ENCODE results near the gene VAV3. TPM values are rescaled to one million over a fixed set of nuclear protein-coding genes. Genes with fewer than 3 reads are reported as not detected.
"Not testable (repeated sequence)": the region's sequence is repeated elsewhere in the genome, so short reads cannot be mapped to it uniquely, and the experiment has no call there.

VAV3 gene
- total and polyA plus RNA-seq, 9 of the 15 experiments (the other 6 are each of a cell fraction or from before 2014, with no cell fraction given) = not detected

DNA sequence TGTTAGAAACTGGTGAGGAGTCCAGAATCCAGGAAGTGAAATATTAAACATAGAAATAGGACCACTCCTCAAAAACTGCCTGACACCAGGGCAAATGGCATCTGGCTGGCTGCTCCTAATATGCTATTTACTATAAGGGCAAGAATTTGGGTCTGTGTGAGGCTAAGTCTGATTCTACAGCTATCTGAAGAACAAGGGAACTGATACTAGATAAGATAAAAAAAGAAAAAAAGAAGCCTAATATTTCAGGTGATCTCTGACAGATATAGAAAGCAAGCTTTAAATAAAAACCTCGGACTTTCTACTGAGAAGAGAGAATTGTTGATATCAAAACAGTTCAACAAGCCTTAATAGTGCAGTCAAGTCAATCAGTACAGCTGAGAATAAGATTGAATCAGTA lies 42.1 kb upstream of the VAV3 start:
- no peak overlapping the region for H2AFZ ChIP-seq (ENCODE audit: low read depth, low read length)
- DNase-seq (ENCODE audit: extremely low read depth in 1 of 4, low spot score in 3 of 4) = no peak
- H4K20me1 ChIP-seq (replicated peaks; ENCODE audit: control insufficient read depth, insufficient read depth, low read length) = no peaks in the 10 kb centered on the region
- TF ChIP-seq MEF2D (tag; conservative IDR thresholded peaks at IDR 0.05; ENCODE audit: low read depth) = no peak
- H3K9ac ChIP-seq (ENCODE audit: insufficient read depth in 1 of 2, low read depth in 2 of 2, low read length in 2 of 2) = no peak overlapping the region
- no peak for FAIRE-seq
- no peaks in the 10 kb centered on the region for H3K4me1 ChIP-seq (replicated peaks in 1 of 2; ENCODE audit: control insufficient read depth in 2 of 2, insufficient read depth in 2 of 2, low read length in 2 of 2)
- 0% methylated on average over 1 of the region's 1 CpG for WGBS (ENCODE audit: insufficient coverage, low coverage, missing lambda C conversion rate)
- no peak overlapping the region for H3K4me2 ChIP-seq (ENCODE audit: insufficient read depth, low read length)
- no peaks in the 10 kb centered on the region for H3K9me3 ChIP-seq (replicated peaks; ENCODE audit: control insufficient read depth, insufficient read depth, low read depth, low read length)
- H3K27me3 ChIP-seq (ENCODE audit: control insufficient read depth in 2 of 2, insufficient read depth in 2 of 2, low read length in 2 of 2) = peaks cover 0 to 4% of the 10 kb centered on the region in 2 experiments; a peak in 2 of 5 replicates
- intact Hi-C loops (cut with micrococcal nuclease) (no loop called here), in situ Hi-C loops (cut with MboI) (no loop called here)
- BruUV-seq (replicated peaks) = no TSS peak
- H3K4me3 ChIP-seq = no peak overlapping the region
- H3K27ac ChIP-seq (ENCODE audit: extremely low read depth, low read depth, low read length) = no peak overlapping the region
- no peaks in the 10 kb centered on the region for H3K79me2 ChIP-seq (ENCODE audit: control insufficient read depth, insufficient read depth, low read length)
- POLR2A ChIA-PET = interaction anchor here (1.3 kb wide), 1 partner anchor 9 kb away, joined by 3 read pairs; no protein-coding TSS in a partner anchor
- no peak for ATAC-seq
- no peaks in the 10 kb centered on the region for H3K9me1 ChIP-seq (ENCODE audit: control insufficient read depth, insufficient read depth, low read length)
- no peaks in the 10 kb centered on the region for H3K36me3 ChIP-seq (ENCODE audit: control insufficient read depth, insufficient read depth, low read length)
- CTCF ChIA-PET (ENCODE audit: low intra/inter-chr PET ratio) = interaction anchor here (0.6 kb wide), 1 partner anchor 1105 kb away, joined by 3 read pairs; no protein-coding TSS in a partner anchor

- DNase-seq (ENCODE audit: extremely low read depth in 1 of 4, low spot score in 3 of 4); BruUV-seq (replicated peaks); CTCF ChIA-PET (ENCODE audit: low intra/inter-chr PET ratio); H4K20me1 ChIP-seq (replicated peaks; ENCODE audit: control insufficient read depth, insufficient read depth, low read length); H3K9me1 ChIP-seq (ENCODE audit: control insufficient read depth, insufficient read depth, low read length); H3K27ac ChIP-seq (ENCODE audit: extremely low read depth, low read depth, low read length); H3K4me1 ChIP-seq (replicated peaks in 1 of 2; ENCODE audit: control insufficient read depth in 2 of 2, insufficient read depth in 2 of 2, low read length in 2 of 2); intact Hi-C loops (cut with micrococcal nuclease); in situ Hi-C loops (cut with MboI); FAIRE-seq; H3K4me2 ChIP-seq (ENCODE audit: insufficient read depth, low read length); H3K27me3 ChIP-seq (ENCODE audit: control insufficient read depth in 2 of 2, insufficient read depth in 2 of 2, low read length in 2 of 2); H3K79me2 ChIP-seq (ENCODE audit: control insufficient read depth, insufficient read depth, low read length); H3K9ac ChIP-seq (ENCODE audit: insufficient read depth in 1 of 2, low read depth in 2 of 2, low read length in 2 of 2); ATAC-seq; H3K9me3 ChIP-seq (replicated peaks; ENCODE audit: control insufficient read depth, insufficient read depth, low read depth, low read length); POLR2A ChIA-PET; H3K36me3 ChIP-seq (ENCODE audit: control insufficient read depth, insufficient read depth, low read length); H3K4me3 ChIP-seq; H2AFZ ChIP-seq (ENCODE audit: low read depth, low read length): not testable (repeated sequence)
- WGBS (ENCODE audit: insufficient coverage, low coverage, missing lambda C conversion rate) = 0% methylated on average over 3 of the region's 3 CpGs
These were observed 39.9 kb upstream of the VAV3 start for GRCh38 chr1:108004919-108005318.
